CD8-positive, alpha-beta memory T cell (primary cell): Measurements from ENCODE around the gene CCDC158. TPM values are rescaled to one million over a fixed set of nuclear protein-coding genes. Genes with fewer than 3 reads are reported as not detected.
"Not testable (repeated sequence)": the region's sequence is repeated elsewhere in the genome, so short reads cannot be mapped to it uniquely, and the experiment has no call there.

Source experiments
- CTCF ChIA-PET: fragments of 350-600 bp; sonication (Branson Sonifier 250); formaldehyde crosslinking; loops from one replicate; lab custom pipeline; 2021; ENCODE audit warnings: antibody characterized with exemption; lab: Charles Lee
- POLR2A ChIA-PET: fragments of 350-600 bp; sonication (Branson Sonifier 250); formaldehyde crosslinking; loops from one replicate; lab custom pipeline; 2021; ENCODE audit warnings: antibody characterized with exemption; lab: Charles Lee
- DNase-seq, 5 donors: peaks; one replicate each; pipeline versions ENCODE4 v3.0.0 to v3.0.0-alpha.2; 2020 to 2022; ENCODE audit warnings: mixed read lengths in 1 of 5
- H3K27ac ChIP-seq: one replicate; pipeline ENCODE4 v1.7.0; 2013; ENCODE audit warnings: low read depth, mild to moderate bottlenecking, low read length, moderate library complexity
- H3K27me3 ChIP-seq: 2 replicates; pipeline ENCODE4 v1.7.0; 2013; ENCODE audit warnings: low read length, mild to moderate bottlenecking; ENCODE audit not compliant: insufficient read depth, poor library complexity, severe bottlenecking
- H3K36me3 ChIP-seq: 2 replicates; pipeline ENCODE4 v1.7.0; 2013; ENCODE audit warnings: mild to moderate bottlenecking, low read length, moderate library complexity; ENCODE audit not compliant: insufficient read depth
- H3K4me1 ChIP-seq: 2 replicates; pipeline ENCODE4 v1.7.0; 2013; ENCODE audit warnings: mild to moderate bottlenecking, low read length, moderate library complexity; ENCODE audit not compliant: insufficient read depth
- H3K4me3 ChIP-seq: 2 replicates; pipeline ENCODE4 v1.7.0; 2013; ENCODE audit warnings: mild to moderate bottlenecking, low read length
- H3K9me3 ChIP-seq: 2 replicates; pipeline ENCODE4 v1.7.0; 2013; ENCODE audit warnings: mild to moderate bottlenecking, low read length
- H3K27ac Mint-ChIP-seq, 8 donors: one replicate each; pipeline ENCODE4 v1.8.0; 2020 to 2021; ENCODE audit warnings: mixed read lengths in 8 of 8, mild to moderate bottlenecking in 6 of 8, inconsistent platforms in 3 of 8, moderate library complexity in 3 of 8
- H3K27me3 Mint-ChIP-seq, 2 donors: one replicate each; pipeline ENCODE4 v1.8.0; 2020 to 2021; ENCODE audit warnings: mixed read lengths in 2 of 2, mild to moderate bottlenecking in 1 of 2, moderate library complexity in 1 of 2
- H3K36me3 Mint-ChIP-seq, 3 donors: one replicate each; pipeline ENCODE4 v1.8.0; 2020 to 2021; ENCODE audit warnings: mixed read lengths in 3 of 3, inconsistent platforms in 1 of 3, mild to moderate bottlenecking in 1 of 3
- H3K4me1 Mint-ChIP-seq, 3 donors: one replicate each; pipeline ENCODE4 v1.8.0; 2020 to 2021; ENCODE audit warnings: mixed read lengths in 3 of 3, inconsistent platforms in 1 of 3, mild to moderate bottlenecking in 1 of 3
- H3K4me3 Mint-ChIP-seq, 7 donors: one replicate each; pipeline ENCODE4 v1.8.0; 2020 to 2021; ENCODE audit warnings: mixed read lengths in 7 of 7, mild to moderate bottlenecking in 6 of 7, moderate library complexity in 4 of 7, inconsistent platforms in 2 of 7
- H3K9me3 Mint-ChIP-seq, 5 donors: one replicate each; pipeline ENCODE4 v1.8.0; 2020 to 2022; ENCODE audit warnings: mixed read lengths in 5 of 5, mild to moderate bottlenecking in 3 of 5, moderate library complexity in 2 of 5, inconsistent platforms in 1 of 5
- polyA plus RNA-seq: library from polyadenylated mRNA; unstranded; fragments of 300-500 nt; fragmentation: Illumina TruSeq; gene quantifications from one replicate; pipeline ENCODE4 v1.2.3, GENCODE V29; 2021
- total RNA-seq, 2 experiments: library from RNA; stranded (reverse); gene quantifications; one replicate each; pipeline ENCODE4 v1.2.3, GENCODE V29; 2021

The CCDC158 gene
- total and polyA plus RNA-seq, 3 experiments from 2014 or later, result not detected

GRCh38 chr4:76454073-76454472, 33.1 kb upstream of the CCDC158 start:
- H3K4me1 Mint-ChIP-seq, H3K4me1 ChIP-seq, CTCF ChIA-PET, DNase-seq, H3K9me3 ChIP-seq, H3K27ac Mint-ChIP-seq, H3K4me3 Mint-ChIP-seq, H3K4me3 ChIP-seq, H3K9me3 Mint-ChIP-seq, H3K36me3 Mint-ChIP-seq, H3K27me3 ChIP-seq, H3K27ac ChIP-seq, H3K36me3 ChIP-seq, POLR2A ChIA-PET: not testable (repeated sequence)
- peaks cover 15 to 41% of the 10 kb centered on the region in 2 donors for H3K27me3 Mint-ChIP-seq

DNA sequence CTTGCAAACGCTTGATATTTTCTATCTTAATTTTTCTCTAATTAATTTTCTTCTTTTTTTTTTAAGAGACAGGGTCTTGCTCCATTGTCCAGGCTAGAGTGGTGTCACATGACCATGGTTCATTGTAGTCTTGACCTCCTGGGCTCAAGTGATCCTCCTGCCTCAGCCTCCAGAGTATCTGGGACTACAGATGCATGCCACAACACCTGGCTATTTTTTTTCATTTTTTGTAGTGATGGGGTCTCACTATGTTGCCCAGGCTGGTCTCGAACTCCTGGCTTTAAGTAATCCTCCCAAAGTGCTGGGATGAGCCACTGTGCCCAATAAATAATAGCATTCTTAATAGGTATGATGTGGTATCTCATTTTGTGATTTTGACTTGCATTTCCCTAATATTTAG, 32.3 kb upstream of the CCDC158 start:
- H3K4me3 ChIP-seq, result no peak overlapping the region
- no peak for DNase-seq
- H3K36me3 ChIP-seq, result no peaks in the 10 kb centered on the region
- H3K27ac ChIP-seq, result no peak overlapping the region
- H3K27me3 Mint-ChIP-seq, result peaks cover 15 to 40% of the 10 kb centered on the region in 2 donors
- H3K9me3 ChIP-seq, result no peaks in the 10 kb centered on the region
- no peak overlapping the region for H3K4me3 Mint-ChIP-seq
- ChIA-PET CTCF (no interaction called here), POLR2A (no interaction called here)
- no peak overlapping the region for H3K27ac Mint-ChIP-seq
- H3K4me1 Mint-ChIP-seq, result no peaks in the 10 kb centered on the region
- no peaks in the 10 kb centered on the region for H3K36me3 Mint-ChIP-seq
- peaks cover 0 to 2% (median 0%) of the 10 kb centered on the region in 5 donors for H3K9me3 Mint-ChIP-seq
- no peaks in the 10 kb centered on the region for H3K4me1 ChIP-seq
- H3K27me3 ChIP-seq, result no peaks in the 10 kb centered on the region

GRCh38 chr4:76449833-76450232, 28.9 kb upstream of the CCDC158 start:
- DNase-seq, result no peak
- H3K4me3 ChIP-seq, result no peak overlapping the region
- Mint-ChIP-seq H3K4me1 (no peaks in the 10 kb centered on the region), H3K27me3 (peaks cover 9 to 32% of the 10 kb centered on the region in 2 donors), H3K4me3 (no peak overlapping the region), H3K9me3 (peaks cover 0 to 2% (median 0%) of the 10 kb centered on the region in 5 donors), H3K36me3 (no peaks in the 10 kb centered on the region), H3K27ac (no peak overlapping the region)
- no peaks in the 10 kb centered on the region for H3K27me3 ChIP-seq
- H3K27ac ChIP-seq, result no peak overlapping the region
- H3K4me1 ChIP-seq, result no peaks in the 10 kb centered on the region
- ChIA-PET CTCF (no interaction called here), POLR2A (no interaction called here)
- H3K36me3 ChIP-seq, result no peaks in the 10 kb centered on the region
- no peaks in the 10 kb centered on the region for H3K9me3 ChIP-seq

DNA sequence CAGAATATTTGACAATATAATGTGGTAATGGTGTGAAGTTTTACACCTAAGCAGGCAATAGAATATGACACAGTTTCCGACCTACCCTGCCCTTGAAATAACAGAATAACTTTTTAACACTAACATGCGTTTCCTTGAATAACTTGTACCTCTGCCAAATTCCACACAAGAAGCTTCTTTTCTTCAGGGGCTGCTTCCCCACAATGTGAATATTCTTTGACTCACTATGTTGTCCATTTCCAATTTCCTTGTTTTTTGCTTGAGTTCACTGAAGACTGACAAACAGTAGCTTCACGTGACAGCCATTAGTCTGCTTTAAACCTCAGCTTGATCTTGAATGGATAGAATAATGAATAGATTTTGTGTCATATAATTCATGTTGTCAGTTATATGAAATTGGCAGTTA, 28.4 kb upstream of the CCDC158 start:
- Histone ChIP-seq H3K27me3 (no peaks in the 10 kb centered on the region), H3K9me3 (no peaks in the 10 kb centered on the region), H3K4me1 (no peaks in the 10 kb centered on the region), H3K27ac (no peak overlapping the region), H3K36me3 (no peaks in the 10 kb centered on the region), H3K4me3 (no peak overlapping the region)
- peaks cover 7 to 32% of the 10 kb centered on the region in 2 donors for H3K27me3 Mint-ChIP-seq
- no peak overlapping the region for H3K4me3 Mint-ChIP-seq
- DNase-seq, result no peak
- ChIA-PET CTCF (no interaction called here), POLR2A (no interaction called here)
- H3K9me3 Mint-ChIP-seq, result peaks cover 0 to 2% (median 0%) of the 10 kb centered on the region in 5 donors
- no peaks in the 10 kb centered on the region for H3K36me3 Mint-ChIP-seq
- no peaks in the 10 kb centered on the region for H3K4me1 Mint-ChIP-seq
- no peak overlapping the region for H3K27ac Mint-ChIP-seq

DNA sequence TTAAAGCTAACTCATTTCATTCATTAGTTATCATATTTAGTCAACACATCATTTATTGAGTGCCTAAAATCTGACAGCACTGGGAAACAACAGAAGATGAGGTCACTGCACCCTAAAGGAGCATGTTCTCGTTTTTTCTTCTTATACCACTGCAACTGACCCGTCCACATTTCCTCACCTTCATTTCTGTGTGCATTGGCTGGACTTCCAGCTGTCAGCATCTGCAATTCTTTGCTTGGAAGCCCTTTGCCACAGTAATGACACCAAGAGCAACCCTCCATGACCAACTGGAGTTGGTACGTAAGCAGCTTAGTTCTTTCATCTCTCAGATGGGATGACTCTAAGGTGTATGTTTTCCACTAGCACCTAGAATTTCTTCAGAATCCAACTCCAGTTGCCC, 27.3 kb upstream of the CCDC158 start:
- no peak overlapping the region for H3K4me3 ChIP-seq
- H3K4me3 Mint-ChIP-seq, result no peak overlapping the region
- no peaks in the 10 kb centered on the region for H3K4me1 Mint-ChIP-seq
- H3K9me3 ChIP-seq, result no peaks in the 10 kb centered on the region
- ChIA-PET CTCF (interaction anchor here (1.3 kb wide), 1 partner anchor 17 kb away, joined by 3 read pairs; no protein-coding TSS in a partner anchor), POLR2A (no interaction called here)
- H3K27ac ChIP-seq, result no peak overlapping the region
- H3K9me3 Mint-ChIP-seq, result peaks cover 0 to 2% (median 0%) of the 10 kb centered on the region in 5 donors
- DNase-seq, result no peak
- peaks cover 2 to 27% of the 10 kb centered on the region in 2 donors for H3K27me3 Mint-ChIP-seq
- no peaks in the 10 kb centered on the region for H3K27me3 ChIP-seq
- no peak overlapping the region for H3K27ac Mint-ChIP-seq
- no peaks in the 10 kb centered on the region for H3K36me3 ChIP-seq
- no peaks in the 10 kb centered on the region for H3K36me3 Mint-ChIP-seq
- H3K4me1 ChIP-seq, result no peaks in the 10 kb centered on the region

GRCh38 chr4:76447393-76447851, 26.5 kb upstream of the CCDC158 start:
- peaks cover 0 to 2% (median 0%) of the 10 kb centered on the region in 5 donors for H3K9me3 Mint-ChIP-seq
- H3K4me1 ChIP-seq, result no peaks in the 10 kb centered on the region
- no peaks in the 10 kb centered on the region for H3K4me1 Mint-ChIP-seq
- no peaks in the 10 kb centered on the region for H3K27me3 ChIP-seq
- ChIA-PET POLR2A (no interaction called here), CTCF (interaction anchor here (1.3 kb wide), 1 partner anchor 16 kb away, joined by 3 read pairs; no protein-coding TSS in a partner anchor)
- no peaks in the 10 kb centered on the region for H3K9me3 ChIP-seq
- no peak overlapping the region for H3K4me3 Mint-ChIP-seq
- no peak for DNase-seq
- no peaks in the 10 kb centered on the region for H3K36me3 ChIP-seq
- H3K27me3 Mint-ChIP-seq, result peaks cover 4 to 25% of the 10 kb centered on the region in 2 donors
- H3K27ac Mint-ChIP-seq, result no peak overlapping the region
- no peaks in the 10 kb centered on the region for H3K36me3 Mint-ChIP-seq
- no peak overlapping the region for H3K27ac ChIP-seq
- no peak overlapping the region for H3K4me3 ChIP-seq

DNA sequence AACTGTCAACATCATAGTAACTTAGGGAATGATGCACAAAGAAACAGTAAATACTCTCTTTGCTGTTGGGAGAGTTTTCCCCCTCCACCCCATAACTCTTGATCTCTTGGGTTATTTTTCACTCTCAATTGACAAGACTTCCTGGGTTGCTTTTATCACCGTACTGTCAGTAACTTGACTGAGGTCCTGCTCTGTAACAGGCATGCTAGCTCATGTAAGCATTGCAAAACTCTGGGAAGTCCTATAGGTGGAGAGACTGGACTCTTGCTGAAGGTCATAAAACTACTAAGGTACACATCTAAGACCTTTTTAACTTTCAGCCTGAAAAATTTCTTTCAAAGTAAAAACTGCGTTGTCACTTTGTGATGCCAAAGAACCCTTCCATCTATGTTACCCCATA, 25.0 kb upstream of the CCDC158 start:
- Mint-ChIP-seq H3K27me3 (peaks cover 6 to 19% of the 10 kb centered on the region in 2 donors), H3K36me3 (peaks cover 0 to 2% (median 0%) of the 10 kb centered on the region in 3 donors), H3K4me1 (no peaks in the 10 kb centered on the region), H3K9me3 (peaks cover 0 to 2% (median 0%) of the 10 kb centered on the region in 5 donors), H3K27ac (no peak overlapping the region), H3K4me3 (no peak overlapping the region)
- no peak overlapping the region for H3K4me3 ChIP-seq
- H3K9me3 ChIP-seq, result no peaks in the 10 kb centered on the region
- no peak for DNase-seq
- no peaks in the 10 kb centered on the region for H3K27me3 ChIP-seq
- CTCF ChIA-PET, result no interaction called here
- no peaks in the 10 kb centered on the region for H3K36me3 ChIP-seq
- POLR2A ChIA-PET, result no interaction called here
- H3K4me1 ChIP-seq, result no peaks in the 10 kb centered on the region
- no peak overlapping the region for H3K27ac ChIP-seq

DNA sequence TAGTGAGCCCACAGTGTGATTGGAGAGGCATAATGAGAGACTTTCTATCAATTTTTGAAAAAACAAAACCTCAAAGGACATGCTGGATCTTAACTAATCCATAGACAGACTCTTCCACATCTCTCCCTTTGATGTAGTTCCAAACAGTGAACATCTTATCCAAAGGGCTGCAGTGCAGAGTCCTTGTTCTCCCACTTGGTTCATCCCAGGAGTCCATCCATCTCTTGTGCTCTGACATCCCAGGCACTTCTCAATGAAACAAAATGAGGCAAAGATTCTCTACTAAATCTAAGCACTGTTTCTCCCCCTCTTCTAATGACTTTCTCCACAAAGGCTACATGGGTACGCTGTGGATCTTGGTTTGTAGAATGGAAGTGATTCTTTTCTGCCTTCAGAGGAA, 22.4 kb upstream of the CCDC158 start:
- H3K27ac Mint-ChIP-seq, result no peak overlapping the region
- no peaks in the 10 kb centered on the region for H3K36me3 ChIP-seq
- no peaks in the 10 kb centered on the region for H3K9me3 ChIP-seq
- H3K27ac ChIP-seq, result no peak overlapping the region
- no peak overlapping the region for H3K4me3 Mint-ChIP-seq
- ChIA-PET CTCF (no interaction called here), POLR2A (no interaction called here)
- H3K4me1 ChIP-seq, result no peaks in the 10 kb centered on the region
- H3K9me3 Mint-ChIP-seq, result peaks cover 0 to 4% (median 0%) of the 10 kb centered on the region in 5 donors
- H3K27me3 ChIP-seq, result no peaks in the 10 kb centered on the region
- no peak for DNase-seq
- no peak overlapping the region for H3K4me3 ChIP-seq
- peaks cover 6 to 22% of the 10 kb centered on the region in 2 donors for H3K27me3 Mint-ChIP-seq
- peaks cover 0 to 2% (median 0%) of the 10 kb centered on the region in 3 donors for H3K36me3 Mint-ChIP-seq
- no peaks in the 10 kb centered on the region for H3K4me1 Mint-ChIP-seq
